Lower leg skin (tissue), 3 donors: ENCODE measurements around the gene STX8.

ENCODE experiments used
- POLR2A ChIP-seq, 2 donors: fragments of 450-650 bp; IDR thresholded peaks; one replicate each; pipeline ENCODE4 v1.6.1; 2016 to 2017; ENCODE audit warnings: antibody characterized with exemption in 2 of 2, mild to moderate bottlenecking in 1 of 2, moderate library complexity in 1 of 2
- TF ChIP-seq, protein P1 (sequence below), 3 donors: fragments of 450-650 bp; IDR thresholded peaks; one replicate each; pipeline ENCODE4 v1.5.1; 2016; ENCODE audit warnings: antibody characterized with exemption in 3 of 3, mild to moderate bottlenecking in 3 of 3, moderate library complexity in 2 of 3

- TF ChIP-seq, protein P1, sequence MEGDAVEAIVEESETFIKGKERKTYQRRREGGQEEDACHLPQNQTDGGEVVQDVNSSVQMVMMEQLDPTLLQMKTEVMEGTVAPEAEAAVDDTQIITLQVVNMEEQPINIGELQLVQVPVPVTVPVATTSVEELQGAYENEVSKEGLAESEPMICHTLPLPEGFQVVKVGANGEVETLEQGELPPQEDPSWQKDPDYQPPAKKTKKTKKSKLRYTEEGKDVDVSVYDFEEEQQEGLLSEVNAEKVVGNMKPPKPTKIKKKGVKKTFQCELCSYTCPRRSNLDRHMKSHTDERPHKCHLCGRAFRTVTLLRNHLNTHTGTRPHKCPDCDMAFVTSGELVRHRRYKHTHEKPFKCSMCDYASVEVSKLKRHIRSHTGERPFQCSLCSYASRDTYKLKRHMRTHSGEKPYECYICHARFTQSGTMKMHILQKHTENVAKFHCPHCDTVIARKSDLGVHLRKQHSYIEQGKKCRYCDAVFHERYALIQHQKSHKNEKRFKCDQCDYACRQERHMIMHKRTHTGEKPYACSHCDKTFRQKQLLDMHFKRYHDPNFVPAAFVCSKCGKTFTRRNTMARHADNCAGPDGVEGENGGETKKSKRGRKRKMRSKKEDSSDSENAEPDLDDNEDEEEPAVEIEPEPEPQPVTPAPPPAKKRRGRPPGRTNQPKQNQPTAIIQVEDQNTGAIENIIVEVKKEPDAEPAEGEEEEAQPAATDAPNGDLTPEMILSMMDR (IDR thresholded peaks at IDR 0.05): no peak
- no peak for TF ChIP-seq POLR2A (IDR thresholded peaks at IDR 0.05)
Measured at GRCh38 chr17:9350080-9350479, 225.5 kb downstream of the STX8 start.
